ENCODE measurements around the gene CYP4F11. TPM values are rescaled to one million over a fixed set of nuclear protein-coding genes. Genes with fewer than 3 reads are reported as not detected.

The CYP4F11 gene
- total and polyA plus RNA-seq, 12 donors = 0.18 to 10.5 (median 2.5) TPM; not detected in 2

DNA sequence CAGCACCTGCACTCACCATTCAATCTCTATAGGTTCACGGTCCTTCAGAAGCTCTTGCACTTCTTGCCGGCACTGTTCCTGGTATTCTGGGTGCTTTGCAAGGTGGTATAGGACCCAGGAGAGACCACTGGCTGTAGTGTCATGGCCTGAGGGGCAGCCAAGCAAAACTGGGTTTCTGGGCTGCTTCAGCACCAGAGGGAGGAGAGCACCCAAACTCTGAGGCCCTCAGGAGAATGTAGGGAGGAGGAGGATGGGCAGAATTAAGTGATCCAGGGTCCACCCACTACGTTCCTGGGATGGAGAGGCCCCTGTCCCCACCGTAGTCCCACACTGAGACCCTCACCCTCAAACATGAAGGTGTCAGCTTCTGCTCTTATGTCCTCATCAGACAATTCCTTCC lies 12.3 kb downstream of the CYP4F11 start:
- H3K27ac ChIP-seq = no peak overlapping the region
- TF ChIP-seq, protein P1, sequence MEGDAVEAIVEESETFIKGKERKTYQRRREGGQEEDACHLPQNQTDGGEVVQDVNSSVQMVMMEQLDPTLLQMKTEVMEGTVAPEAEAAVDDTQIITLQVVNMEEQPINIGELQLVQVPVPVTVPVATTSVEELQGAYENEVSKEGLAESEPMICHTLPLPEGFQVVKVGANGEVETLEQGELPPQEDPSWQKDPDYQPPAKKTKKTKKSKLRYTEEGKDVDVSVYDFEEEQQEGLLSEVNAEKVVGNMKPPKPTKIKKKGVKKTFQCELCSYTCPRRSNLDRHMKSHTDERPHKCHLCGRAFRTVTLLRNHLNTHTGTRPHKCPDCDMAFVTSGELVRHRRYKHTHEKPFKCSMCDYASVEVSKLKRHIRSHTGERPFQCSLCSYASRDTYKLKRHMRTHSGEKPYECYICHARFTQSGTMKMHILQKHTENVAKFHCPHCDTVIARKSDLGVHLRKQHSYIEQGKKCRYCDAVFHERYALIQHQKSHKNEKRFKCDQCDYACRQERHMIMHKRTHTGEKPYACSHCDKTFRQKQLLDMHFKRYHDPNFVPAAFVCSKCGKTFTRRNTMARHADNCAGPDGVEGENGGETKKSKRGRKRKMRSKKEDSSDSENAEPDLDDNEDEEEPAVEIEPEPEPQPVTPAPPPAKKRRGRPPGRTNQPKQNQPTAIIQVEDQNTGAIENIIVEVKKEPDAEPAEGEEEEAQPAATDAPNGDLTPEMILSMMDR (IDR thresholded peaks at IDR 0.05) = no peak
- no peak for TF ChIP-seq POLR2A (IDR thresholded peaks at IDR 0.05)
- no peaks in the 10 kb centered on the region for H3K9me3 ChIP-seq (replicated peaks in 1 of 3)
- no peaks in the 10 kb centered on the region for H3K27me3 ChIP-seq
- H3K36me3 ChIP-seq (replicated peaks in 1 of 2) = no peaks in the 10 kb centered on the region
- H3K4me3 ChIP-seq = no peak overlapping the region
- intact Hi-C loops (cut with DNase I) = no loop called here
- WGBS, 4 donors = 44 to 86% (median 69%) methylated on average over 2 to 4 of the region's 4 CpGs
- H3K4me1 ChIP-seq (replicated peaks in 1 of 2) = no peaks in the 10 kb centered on the region
- DNase-seq = no peak

DNA sequence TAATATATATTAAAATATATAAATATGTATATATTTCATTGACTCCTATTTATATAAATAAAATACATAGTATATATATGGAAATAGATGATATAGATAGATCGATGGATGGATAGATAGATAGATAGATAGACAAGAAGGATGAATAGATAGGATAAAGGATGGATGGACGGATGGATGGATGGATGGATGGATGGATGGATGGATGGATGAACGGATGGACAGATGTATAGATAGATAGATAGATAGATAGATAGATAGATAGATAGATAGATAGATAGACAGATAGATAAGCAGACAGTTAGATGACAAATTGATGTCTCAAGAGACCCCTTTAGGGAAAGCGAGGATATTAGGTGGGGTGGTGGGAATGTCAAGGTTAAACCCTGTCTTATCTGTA lies 15.1 kb downstream of the CYP4F11 start:
- intact Hi-C loops (cut with DNase I) = no loop called here
- Histone ChIP-seq H3K27me3 (peaks cover 8% of the 10 kb centered on the region), H3K36me3 (replicated peaks in 1 of 2) (no peaks in the 10 kb centered on the region), H3K9me3 (replicated peaks in 1 of 3) (peaks cover 0 to 7% (median 3%) of the 10 kb centered on the region in 3 donors), H3K27ac (no peak overlapping the region), H3K4me1 (replicated peaks in 1 of 2) (no peaks in the 10 kb centered on the region), H3K4me3 (no peak overlapping the region)
- DNase-seq = no peak
- TF ChIP-seq, protein P1 (IDR thresholded peaks at IDR 0.05) = no peak
- no peak for TF ChIP-seq POLR2A (IDR thresholded peaks at IDR 0.05)
- WGBS, 4 donors = 67 to 77% (median 70%) methylated on average over 4 of the region's 4 CpGs

DNA sequence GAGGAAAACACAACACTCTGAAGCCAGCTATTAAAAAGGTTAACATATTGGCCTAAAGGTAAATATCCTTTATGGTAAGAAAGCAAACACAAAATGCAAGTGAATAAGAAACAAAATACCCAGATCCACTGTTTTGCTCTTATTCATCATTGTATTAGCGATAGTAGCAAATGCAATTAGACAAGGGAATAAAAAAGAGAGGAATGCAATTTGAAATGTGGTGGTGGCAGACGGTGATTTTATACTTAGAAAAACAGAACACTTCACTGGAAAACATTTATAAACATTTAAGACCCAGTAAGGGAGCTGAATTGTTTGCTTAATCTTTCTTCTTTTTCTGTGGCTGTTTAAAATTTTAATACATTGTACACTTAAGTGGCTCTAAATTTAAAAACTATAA lies 19.2 kb downstream of the CYP4F11 start:
- TF ChIP-seq POLR2A (IDR thresholded peaks at IDR 0.05) = no peak
- TF ChIP-seq, protein P1 (IDR thresholded peaks at IDR 0.05) = no peak
- H3K27ac ChIP-seq = no peak overlapping the region
- intact Hi-C loops (cut with DNase I) = no loop called here
- WGBS, 4 donors = 83 to 89% (median 87%) methylated on average over 2 of the region's 2 CpGs
- H3K36me3 ChIP-seq (replicated peaks in 1 of 2) = no peaks in the 10 kb centered on the region
- DNase-seq = no peak
- no peak overlapping the region for H3K4me3 ChIP-seq
- no peaks in the 10 kb centered on the region for H3K4me1 ChIP-seq (replicated peaks in 1 of 2)
- H3K27me3 ChIP-seq = peaks cover 28% of the 10 kb centered on the region
- peaks cover 0 to 7% (median 3%) of the 10 kb centered on the region in 3 donors for H3K9me3 ChIP-seq (replicated peaks in 1 of 3)

DNA sequence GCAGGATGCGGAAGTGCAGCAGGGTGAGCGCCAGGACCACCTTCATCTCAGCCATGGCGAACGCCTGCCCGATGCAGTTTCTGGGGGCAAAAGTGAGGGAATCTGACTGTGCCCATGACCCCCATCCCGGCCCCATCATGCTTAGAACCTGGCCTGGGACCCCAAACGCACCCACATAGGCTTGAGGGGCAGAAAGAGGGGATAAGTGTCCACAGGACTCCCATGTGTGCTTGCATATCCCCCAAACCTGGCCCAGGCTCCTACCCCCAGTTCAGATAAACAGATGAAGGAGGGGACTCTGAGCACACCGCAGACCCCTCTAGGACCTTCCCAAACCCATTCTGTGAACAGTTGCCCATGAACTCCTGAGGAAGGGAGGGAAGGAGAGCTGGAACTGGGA lies 20.5 kb downstream of the CYP4F11 start:
- no peak overlapping the region for H3K4me3 ChIP-seq
- intact Hi-C loops (cut with DNase I) = no loop called here
- H3K36me3 ChIP-seq (replicated peaks in 1 of 2) = no peaks in the 10 kb centered on the region
- no peak for DNase-seq
- 87 to 96% (median 88%) methylated on average over 6 to 8 of the region's 8 CpGs for WGBS, 4 donors
- TF ChIP-seq, protein P1 (IDR thresholded peaks at IDR 0.05) = no peak
- no peak for TF ChIP-seq POLR2A (IDR thresholded peaks at IDR 0.05)
- no peak overlapping the region for H3K27ac ChIP-seq
- H3K9me3 ChIP-seq (replicated peaks in 1 of 3) = peaks cover 0 to 7% (median 3%) of the 10 kb centered on the region in 3 donors
- peaks cover 28% of the 10 kb centered on the region for H3K27me3 ChIP-seq
- no peaks in the 10 kb centered on the region for H3K4me1 ChIP-seq (replicated peaks in 1 of 2)
